ENCODE measurements around the gene ARHGAP45.
"Not testable (repeated sequence)": the region's sequence is repeated elsewhere in the genome, so short reads cannot be mapped to it uniquely, and the experiment has no call there.

Gene ARHGAP45

GRCh38 chr19:1066748-1067340 lies at the start of gene ARHGAP45:
ARHGAP45 (plus strand) TSS chr19:1067167; CDS start chr19:1067406, 239 bp downstream.
- DNase-seq, result peak; percentile 86

DNA sequence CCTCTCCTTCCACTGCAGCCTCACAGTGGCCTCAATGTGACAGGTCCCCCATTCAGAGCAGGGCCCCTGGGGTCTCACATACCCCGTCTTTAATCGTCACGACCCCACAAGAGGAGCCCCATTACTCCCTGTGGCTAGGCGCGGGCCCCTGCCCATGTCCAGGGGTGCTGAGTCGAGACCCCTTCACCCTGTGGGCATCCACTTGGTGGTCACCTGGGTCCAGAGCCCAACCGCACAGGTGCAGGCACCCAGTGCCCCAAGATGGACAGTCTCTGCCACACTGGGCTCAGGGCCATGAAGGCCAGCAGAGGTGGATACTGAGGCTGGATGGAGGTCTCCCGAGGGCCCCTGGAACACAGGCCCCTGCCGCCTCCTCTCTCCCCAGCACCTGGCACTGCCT lies 49.1 kb upstream of the ARHGAP45 start:
- DNase-seq, result no peak

- no peak for DNase-seq
Measured at GRCh38 chr19:1018393-1018792, 48.6 kb upstream of the ARHGAP45 start.

GRCh38 chr19:1018932-1019615 lies 47.9 kb upstream of the ARHGAP45 start:
- DNase-seq, result no peak

- DNase-seq, result no peak
Measured at GRCh38 chr19:1019616-1019961, 47.4 kb upstream of the ARHGAP45 start.

DNA sequence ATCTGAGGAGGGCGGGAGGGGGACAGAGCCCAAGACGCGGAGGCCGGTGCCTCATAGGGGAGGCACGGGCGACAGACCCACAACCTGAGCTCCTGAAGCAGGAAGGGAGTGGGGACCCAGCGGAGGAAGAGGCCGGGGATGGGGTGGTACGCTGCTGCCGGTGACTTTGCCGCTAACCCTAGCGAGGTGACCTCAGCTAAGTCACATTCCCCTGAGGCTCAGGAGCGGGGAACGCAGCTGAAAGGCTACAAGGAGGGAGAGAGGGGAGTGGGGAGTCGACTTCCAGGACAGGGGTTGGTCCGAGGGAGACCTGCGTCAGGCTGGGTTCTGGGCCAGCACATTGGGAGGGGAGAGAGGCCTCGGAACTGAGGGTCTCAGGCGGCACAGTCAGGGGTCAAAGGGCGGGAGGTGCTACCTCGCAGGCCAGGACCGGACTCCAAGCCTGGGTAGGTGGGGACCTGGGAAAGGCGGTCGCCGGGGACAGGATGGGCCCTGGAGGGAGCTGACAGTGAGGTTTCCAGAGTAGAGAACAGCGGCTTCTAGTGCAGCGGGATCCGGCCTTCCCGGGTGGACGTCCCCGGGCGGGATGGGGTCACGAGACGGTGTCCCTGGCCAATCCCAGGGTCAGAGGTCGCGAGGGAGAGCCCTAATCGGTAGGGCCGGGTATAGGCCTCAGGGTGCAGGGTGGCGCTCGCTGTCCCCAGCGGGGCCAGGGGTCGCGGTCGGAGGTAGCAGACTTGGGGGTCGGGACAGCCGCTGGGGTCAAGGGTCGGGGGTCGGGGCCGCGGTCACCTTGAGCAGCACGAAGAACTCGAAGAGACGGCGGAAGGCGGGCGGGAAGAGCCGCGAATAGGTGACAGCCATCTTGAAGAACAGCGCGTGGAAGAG lies 46.7 kb upstream of the ARHGAP45 start:
- DNase-seq, result no peak

DNA sequence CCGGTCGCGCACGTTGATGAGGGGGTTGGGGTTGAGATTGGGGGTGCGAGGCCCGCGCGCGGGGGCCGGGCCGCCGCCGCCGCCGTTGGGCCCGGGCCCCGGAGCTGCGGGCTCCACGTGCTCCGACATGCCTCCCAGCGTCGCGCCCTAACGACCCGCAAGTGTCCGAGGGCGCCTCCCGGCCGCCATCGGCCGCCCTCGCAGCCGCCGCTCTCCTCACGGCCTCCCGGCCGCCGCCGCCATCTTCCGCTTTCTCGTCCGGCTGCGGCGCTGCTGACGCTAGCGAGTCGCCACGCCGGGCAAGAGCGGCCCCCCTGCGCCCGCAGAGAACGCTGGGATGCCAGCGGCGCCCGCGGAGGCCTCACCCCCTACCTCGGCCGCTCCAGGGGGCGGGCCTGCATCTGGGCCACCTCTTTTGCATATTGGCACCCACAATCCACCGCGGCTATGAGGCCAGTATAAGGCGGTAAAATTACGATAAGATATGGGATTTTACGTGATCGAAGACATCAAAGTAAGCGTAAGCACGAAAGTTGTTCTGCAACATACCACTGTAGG lies 46.0 kb upstream of the ARHGAP45 start, which contains the start of gene TMEM259:
Gene TMEM259, minus strand, starts transcription at position 256 of the 558 bp plus-strand sequence. Its CDS starts 127 bp downstream, at position 129.
- peak; percentile 97 for DNase-seq

GRCh38 chr19:1023883-1024188 lies 43.1 kb upstream of the ARHGAP45 start:
- DNase-seq, result not testable (repeated sequence)

- not testable (repeated sequence) for DNase-seq
Measured at GRCh38 chr19:1025080-1025479, 41.9 kb upstream of the ARHGAP45 start.

GRCh38 chr19:1025960-1026782 lies 40.8 kb upstream of the ARHGAP45 start, which contains the start of gene CNN2:
CNN2 (plus strand) TSS chr19:1026608; CDS start chr19:1026662, 54 bp downstream.
- peak; percentile 48 for DNase-seq

DNA sequence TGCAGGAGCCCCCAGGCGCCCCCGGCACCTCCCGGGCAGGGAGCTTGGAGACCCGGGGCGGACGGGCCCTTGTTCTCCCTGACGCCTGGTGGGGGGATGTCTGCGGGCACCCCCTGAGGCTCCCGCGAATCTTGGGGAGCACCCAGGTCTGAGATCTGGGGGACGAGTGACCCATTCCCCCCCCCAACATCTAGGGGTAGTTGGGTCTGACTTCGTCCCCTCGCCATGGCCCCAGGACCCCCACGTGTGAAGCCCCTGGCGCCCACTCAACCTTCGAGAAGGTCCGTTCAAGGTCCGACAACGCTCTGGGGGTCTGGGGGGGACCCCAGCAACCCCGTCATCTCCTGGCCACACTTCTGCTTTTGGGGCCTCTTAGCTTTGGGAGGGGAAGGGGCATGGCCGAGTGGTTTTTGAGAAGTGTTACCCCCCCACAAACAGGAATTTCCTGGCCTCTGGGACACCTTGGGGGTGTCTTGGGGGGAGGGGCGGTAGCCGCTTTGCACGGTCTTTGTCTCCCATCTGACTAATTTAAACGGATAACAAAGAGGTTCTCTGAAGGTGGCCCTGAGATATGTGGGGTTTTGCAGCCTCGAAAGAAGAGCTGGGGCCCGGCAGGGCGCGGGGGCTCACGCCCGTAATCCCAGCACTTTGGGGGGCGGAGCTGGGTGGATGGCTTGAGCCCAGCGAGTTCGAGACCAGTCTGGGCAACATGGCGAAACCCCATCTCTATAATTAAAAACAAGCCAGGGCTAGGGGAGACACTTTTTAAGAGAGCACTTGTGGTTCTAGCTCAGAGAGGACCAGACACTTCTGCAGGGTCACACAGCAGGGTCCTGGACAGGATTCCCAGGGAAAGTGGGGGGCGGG lies 40.0 kb upstream of the ARHGAP45 start:
- peak; percentile 40 for DNase-seq

DNA sequence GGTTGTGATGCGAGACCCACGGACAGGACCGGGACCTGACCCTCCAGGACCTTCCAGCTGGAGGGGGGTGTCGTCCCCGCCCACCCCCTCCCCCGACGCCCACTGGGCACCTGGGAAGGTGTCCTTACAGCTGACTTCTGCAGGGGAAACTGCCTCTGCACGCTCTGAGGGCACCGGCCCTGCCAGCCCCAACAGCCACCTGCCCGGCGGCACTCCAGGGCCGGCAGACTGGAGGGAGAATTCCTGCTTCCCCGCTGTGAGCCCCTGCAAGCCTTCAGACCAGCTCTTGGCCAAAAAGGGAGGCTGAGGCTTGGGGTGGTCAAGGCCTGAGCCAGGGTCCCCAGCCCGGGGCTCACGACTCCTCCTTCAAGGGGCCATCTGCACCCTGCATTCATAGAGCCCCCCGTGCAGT lies 39.3 kb upstream of the ARHGAP45 start:
- DNase-seq, result no peak

- peak; percentile 58 for DNase-seq
Measured at GRCh38 chr19:1028062-1028926, 38.7 kb upstream of the ARHGAP45 start.

DNA sequence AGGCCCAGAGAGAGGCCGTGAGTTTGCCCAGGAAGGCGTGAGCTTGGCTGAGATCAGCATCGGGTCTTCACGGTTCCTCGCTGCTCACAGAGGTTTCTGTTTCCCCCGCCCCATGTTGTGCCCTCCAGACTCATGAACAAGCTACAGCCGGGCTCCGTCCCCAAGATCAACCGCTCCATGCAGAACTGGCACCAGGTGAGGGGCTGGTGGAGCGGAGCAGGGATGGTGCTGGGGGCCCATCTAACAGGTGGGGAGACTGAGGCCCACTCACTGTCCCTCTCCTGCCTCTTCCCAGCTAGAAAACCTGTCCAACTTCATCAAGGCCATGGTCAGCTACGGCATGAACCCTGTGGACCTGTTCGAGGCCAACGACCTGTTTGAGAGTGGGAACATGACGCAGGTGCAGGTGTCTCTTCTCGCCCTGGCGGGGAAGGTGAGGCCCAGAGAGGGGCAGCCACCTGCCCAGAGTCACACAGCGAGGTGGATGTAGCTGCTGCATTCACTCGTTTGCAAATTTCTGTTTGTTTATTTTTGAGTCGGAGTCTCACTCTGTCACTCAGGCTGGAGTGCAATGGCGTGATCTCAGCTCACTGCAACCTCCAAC lies 34.6 kb upstream of the ARHGAP45 start:
- DNase-seq, result no peak

DNA sequence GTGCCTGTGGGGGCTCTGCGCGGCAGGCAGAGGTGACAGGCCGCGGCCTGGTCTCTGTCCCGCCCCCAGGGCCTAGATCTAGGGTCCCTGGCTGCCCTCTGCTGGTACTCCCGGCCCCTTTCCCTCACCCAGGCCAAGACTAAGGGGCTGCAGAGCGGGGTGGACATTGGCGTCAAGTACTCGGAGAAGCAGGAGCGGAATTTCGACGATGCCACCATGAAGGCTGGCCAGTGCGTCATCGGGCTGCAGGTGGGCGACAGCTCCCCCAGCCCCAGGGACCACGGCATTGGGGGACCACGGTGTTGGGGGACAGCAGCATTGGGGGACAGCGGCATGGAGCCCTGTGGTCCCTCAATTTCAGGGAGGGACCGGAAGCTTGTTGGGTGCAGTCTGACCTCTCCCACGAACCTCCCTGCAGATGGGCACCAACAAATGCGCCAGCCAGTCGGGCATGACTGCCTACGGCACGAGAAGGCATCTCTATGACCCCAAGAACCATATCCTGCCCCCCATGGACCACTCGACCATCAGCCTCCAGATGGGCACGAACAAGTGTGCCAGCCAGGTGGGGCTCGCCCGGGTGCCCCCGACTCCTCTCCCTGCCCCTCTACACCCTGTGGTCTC lies 30.9 kb upstream of the ARHGAP45 start:
- DNase-seq, result no peak

DNA sequence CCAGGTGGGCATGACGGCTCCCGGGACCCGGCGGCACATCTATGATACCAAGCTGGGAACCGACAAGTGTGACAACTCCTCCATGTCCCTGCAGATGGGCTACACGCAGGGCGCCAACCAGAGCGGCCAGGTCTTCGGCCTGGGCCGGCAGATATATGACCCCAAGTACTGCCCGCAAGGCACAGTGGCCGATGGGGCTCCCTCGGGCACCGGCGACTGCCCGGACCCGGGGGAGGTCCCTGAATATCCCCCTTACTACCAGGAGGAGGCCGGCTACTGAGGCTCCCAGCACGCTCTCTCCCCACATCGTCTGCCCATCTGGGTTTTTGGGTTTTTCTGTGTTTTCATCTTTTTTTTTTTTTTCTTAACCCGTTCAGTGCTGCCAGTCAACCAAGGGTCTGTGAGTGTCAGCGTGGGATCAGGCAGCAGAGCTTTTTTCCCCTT lies 29.3 kb upstream of the ARHGAP45 start:
- no peak for DNase-seq

DNA sequence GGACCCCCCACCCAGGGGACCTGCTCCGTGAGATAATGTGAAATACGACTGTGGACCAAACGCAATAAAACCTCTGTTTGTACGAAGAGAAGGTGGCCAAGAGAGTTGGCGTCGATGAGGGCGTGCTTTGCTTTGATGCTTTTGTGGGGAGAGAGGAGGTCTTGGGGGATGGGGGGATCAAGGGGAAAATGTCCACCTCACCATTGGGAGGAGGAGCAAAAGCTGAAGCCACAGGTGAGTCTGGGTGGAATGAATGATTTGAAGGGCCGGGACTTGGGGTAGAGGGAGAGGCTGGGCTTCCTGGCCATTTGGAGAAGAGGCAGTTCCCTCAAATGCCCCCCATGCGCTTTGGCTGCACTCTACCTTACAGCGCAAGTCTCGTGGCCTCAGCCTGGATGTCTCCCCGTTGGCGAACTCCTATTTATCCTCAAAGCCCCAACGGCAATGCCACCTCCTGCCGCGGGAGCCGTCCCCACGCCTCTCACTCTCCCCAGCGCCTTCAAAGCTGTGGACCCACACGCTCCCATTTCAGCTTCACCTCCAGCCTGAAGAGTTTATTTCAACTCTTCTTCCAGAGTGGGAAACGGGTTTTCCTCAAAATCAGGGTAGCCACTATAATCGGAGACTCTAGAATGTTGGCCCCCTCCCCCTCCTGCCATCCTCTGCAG lies 27.9 kb upstream of the ARHGAP45 start:
- DNase-seq, result no peak

DNA sequence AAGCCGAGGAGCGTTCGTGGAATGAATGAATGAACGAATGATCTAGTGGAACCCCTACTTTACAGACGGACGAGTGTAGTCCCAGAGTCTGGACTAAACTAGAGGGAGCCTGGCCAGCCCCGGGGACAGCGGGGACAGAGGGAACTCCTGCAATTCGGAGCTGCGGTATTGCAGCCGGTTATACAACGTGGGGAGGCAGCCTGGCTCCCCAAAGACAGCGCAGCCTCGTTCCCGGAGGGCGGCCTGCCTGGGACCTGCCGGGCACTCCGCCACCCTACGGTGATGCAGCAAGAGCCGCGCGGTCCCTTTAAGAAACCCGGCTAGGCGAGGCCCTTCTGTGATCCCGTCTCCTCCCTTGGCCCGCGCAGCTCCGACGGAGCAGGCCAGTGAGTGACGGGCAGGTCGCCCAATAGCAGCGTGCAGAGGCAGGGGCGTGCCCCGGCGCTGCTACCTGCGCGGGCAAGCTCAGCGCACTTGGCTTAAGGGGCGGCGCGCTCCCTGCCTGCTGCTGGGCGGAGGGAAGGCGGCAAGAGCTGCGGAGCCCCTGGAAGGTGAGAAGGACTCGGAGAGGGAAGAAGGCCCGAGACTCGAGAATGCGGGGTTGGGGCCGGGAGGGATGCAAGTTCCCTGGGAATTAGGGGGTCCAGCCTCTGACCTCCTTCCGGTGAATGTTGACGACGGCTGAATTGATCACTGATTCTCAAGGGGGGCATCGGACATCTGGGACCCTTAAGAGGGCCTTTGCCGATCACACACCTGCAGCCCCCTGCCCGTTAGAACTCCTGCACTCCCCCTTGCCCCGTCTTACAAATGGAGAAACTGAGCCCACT lies 27.1 kb upstream of the ARHGAP45 start, which contains the start of gene ABCA7:
Gene ABCA7, plus strand, starts transcription at position 462 of the 830 bp plus-strand sequence. CDS start 1,255 bp downstream, outside the sequence.
- DNase-seq, result peak; percentile 99

Measured in CD4-positive, alpha-beta T cell treated with Interleukin-4 for 4 hours (primary cell).